Stimulated activated CD8-positive, alpha-beta memory T cell treated with anti-CD3 and anti-CD28 coated beads, Interleukin-4, amount 100 ng/mL, for 24 hours (primary cell): ENCODE results near the gene PICALM.

ENCODE experiments used
- DNase-seq: peaks from one replicate; pipeline ENCODE4 v3.0.0-alpha.2; 2020; ENCODE audit warnings: low read depth

Gene PICALM

GRCh38 chr11:86073948-86074347, 5.1 kb upstream of the PICALM start:
- DNase-seq = no peak

GRCh38 chr11:86072211-86072610, 3.3 kb upstream of the PICALM start:
- no peak for DNase-seq

- no peak for DNase-seq
These were observed 1.5 kb upstream of the PICALM start for GRCh38 chr11:86070142-86071056.

DNA sequence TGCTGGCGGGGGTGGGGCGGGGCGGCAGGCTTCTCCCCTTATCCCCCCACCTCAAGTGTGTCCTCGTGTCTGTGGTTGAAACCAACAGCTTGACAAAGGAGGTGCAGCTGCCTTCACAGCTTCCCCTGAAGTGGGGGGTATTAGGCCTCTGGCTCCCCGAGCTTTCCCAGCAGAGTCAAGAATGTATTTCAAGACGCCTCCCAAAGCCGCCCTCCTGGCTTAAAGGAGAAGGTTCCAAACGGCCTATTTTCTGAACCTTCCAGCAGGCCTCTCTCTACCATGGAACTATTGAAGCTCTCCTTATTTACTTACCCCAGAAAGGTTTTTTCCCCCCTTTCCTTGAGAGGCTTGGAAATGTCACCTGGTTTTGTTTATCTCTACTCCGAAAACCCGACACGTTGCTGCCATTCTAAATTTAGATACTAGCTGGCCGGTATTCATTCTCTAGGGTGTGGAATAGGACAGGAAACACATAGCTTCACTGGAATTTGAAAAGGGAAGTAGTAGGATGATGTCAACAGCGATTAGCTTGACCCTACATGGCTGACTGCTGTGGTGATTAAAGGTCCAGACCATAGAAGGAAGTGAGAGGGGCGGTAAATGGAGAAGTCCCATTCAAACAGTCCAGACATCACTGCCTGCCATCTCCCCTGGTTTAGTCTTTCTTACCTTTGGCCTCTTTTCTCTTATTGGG, 671 bp upstream of the PICALM start:
- DNase-seq = no peak

- peak; percentile 22 for DNase-seq
These were observed 579 bp downstream of the PICALM start for GRCh38 chr11:86068138-86068871.

DNA sequence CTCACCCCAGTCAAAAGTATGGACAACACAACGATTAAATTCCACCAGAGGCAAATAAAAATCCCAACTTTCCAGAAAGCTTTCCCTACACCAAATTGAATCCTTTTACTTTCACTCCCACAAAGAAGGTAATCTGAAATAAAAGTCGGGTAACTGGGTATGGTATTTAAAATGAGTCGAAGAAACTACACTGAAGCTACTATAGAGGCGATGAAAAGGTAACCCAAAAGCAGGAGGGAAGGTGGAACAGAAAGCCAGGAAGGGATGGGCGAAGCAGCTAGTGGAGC, 1.1 kb downstream of the PICALM start:
- no peak for DNase-seq

- no peak for DNase-seq
These were observed 1.7 kb downstream of the PICALM start for GRCh38 chr11:86067009-86067850.

- DNase-seq = no peak
These were observed 2.3 kb downstream of the PICALM start for GRCh38 chr11:86066657-86067008.

DNA sequence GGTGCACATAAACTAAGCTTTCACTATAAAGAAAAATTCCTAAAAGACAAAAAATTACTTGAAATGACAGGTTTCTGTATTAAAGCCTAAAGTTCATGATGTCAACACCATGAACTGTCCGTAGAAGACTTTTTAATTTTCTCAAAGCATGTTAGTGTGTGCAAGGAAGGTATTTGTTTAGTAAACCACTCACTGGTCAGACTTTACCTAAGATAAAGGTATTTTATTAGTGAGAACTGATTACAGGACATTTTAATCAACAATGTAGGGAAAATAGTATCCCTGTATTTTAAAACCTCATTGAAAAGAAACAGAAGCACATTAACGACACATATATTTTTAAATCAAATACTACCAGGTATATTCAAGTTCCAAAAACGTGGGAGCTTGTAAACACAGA, 2.9 kb downstream of the PICALM start:
- no peak for DNase-seq

DNA sequence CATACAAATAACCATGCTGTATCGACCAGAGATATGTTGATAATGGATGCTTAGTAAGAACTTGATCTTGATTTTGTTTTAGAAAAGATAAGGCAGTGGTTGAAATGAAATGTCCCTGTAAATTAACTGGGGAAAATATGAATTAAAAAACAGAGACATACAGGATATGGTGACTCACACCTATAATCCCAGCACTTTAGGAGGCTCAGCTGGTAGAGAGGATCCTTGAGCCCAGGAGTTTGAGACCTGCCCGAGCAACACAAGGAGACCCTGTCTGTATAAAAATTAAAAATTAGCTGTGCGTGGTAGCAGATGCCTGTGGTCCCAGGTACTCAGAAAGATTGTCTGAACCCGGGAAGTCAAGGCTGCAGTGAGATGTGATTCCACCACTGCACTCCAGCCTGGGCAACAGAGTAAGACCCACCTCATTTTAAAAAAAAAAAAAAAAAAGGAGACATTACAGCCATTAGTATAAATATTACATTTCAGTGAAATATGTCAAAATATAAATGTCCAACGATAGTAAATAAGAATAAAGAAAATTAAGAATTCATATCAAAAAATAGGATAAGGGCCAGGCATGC, 4.6 kb downstream of the PICALM start:
- DNase-seq = no peak

DNA sequence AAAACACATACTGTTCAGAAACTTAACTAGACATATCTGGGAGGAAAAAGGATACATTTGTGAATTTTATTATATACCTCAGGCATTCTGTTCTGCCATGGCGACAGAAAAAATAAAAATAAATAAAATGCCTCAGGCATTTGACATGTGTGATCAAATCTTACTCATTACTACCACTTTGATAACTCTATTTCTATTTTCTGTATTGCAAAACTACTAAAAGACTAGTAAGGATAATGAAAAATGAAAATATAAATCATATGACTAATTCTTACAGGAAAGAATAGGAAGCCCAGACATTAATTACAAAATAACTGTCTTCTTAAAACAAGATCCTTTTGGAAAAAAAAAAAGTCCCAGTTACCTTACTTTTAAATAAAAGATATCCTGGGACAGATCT, 5.3 kb downstream of the PICALM start:
- DNase-seq = no peak

- no peak for DNase-seq
These were observed 6.2 kb downstream of the PICALM start for GRCh38 chr11:86062719-86063118.

DNA sequence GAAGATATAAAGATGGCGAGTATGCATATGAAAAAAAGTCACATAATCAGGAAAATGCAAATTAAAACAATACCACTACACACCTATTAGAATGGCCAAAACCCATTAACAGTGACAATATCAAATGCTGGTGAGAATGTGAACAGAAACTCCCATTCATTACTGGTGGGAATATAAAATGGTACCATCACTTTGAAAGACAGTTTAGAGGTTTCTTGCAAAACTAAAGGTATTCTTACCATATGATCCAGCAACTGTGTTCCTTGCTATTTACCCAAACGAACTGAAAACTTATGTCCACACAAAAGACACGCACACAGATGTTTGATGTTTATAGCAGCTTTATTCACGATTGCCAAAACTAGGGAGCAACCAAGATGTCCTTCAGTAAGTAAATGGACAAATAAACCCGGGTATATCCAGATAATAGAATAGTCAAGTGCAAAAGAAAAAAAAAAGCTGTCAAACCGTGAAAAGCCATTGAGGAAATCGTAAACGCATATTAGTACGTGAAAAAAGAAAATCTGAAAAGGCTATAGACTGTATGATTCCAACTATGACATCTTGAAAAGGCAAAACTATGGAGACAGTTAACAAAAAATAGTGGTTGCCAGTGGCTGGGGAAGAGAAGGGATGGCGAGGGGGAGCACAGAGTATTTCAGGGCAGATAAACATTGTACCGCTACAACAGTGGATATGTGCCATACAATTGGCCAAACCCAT, 7.2 kb downstream of the PICALM start:
- DNase-seq = no peak

DNA sequence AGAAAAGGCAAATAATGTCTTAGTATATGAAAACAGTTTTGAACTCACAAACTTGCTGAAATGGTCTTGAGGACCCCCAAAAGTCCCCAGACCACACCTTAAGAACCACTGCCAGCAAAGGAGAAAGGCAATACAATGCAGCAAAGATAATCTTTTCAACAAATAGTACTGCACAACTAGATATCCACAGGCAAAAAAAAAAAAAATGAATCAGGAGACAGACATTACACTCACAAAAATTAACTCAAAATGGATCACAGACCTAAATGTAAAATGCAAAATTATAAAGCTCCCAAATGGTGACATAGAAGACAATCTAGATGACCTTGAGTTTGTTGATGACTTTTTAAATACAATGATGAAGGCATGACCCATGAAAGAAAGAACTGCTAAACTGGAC, 8.3 kb downstream of the PICALM start:
- no peak for DNase-seq

- DNase-seq = no peak
These were observed 10.5 kb downstream of the PICALM start for GRCh38 chr11:86058360-86058759.

- no peak for DNase-seq
These were observed 12.5 kb downstream of the PICALM start for GRCh38 chr11:86056351-86056854.

GRCh38 chr11:86052693-86053641, 15.9 kb downstream of the PICALM start:
- no peak for DNase-seq

GRCh38 chr11:86050196-86050709, 18.6 kb downstream of the PICALM start:
- DNase-seq = no peak

DNA sequence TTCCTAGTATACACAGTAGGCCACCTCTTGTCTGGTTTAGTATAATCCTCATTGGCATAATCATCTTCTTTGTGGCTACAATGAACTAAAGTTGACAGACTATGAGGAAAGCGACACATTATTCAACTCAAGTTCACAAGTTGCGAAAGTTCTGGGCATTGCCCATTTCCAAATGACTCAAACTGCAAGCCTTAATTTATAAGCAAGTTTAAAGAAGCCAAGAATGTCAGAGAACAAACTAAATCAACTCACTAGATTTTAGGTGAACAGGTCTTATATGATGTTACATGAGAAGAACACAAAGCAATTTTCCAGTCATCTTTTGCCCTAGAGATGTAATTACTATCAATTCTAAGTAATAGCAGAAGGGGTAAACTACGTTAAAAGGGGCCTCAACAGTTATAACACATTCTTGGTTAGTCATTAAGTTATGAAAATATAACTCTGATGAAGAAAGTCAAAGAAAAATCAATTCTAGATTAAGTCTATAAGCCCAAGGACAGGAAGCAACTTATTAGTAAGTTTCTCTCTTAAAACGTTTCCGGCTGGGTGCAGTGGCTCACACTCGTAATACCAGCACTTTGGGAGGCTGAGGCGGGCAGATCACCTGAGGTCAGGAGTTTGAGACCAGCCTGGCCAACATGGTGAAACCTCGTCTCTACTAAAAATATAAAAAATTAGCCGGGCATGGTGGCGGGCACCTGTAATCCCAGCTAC, 21.5 kb downstream of the PICALM start:
- DNase-seq = no peak
